ENCODE measurements around the gene VSTM2B. TPM values are rescaled to one million over a fixed set of nuclear protein-coding genes. Genes with fewer than 3 reads are reported as not detected.

The VSTM2B gene
- total and polyA plus RNA-seq, 7 donors, result 0.41 TPM; not detected in 6

DNA sequence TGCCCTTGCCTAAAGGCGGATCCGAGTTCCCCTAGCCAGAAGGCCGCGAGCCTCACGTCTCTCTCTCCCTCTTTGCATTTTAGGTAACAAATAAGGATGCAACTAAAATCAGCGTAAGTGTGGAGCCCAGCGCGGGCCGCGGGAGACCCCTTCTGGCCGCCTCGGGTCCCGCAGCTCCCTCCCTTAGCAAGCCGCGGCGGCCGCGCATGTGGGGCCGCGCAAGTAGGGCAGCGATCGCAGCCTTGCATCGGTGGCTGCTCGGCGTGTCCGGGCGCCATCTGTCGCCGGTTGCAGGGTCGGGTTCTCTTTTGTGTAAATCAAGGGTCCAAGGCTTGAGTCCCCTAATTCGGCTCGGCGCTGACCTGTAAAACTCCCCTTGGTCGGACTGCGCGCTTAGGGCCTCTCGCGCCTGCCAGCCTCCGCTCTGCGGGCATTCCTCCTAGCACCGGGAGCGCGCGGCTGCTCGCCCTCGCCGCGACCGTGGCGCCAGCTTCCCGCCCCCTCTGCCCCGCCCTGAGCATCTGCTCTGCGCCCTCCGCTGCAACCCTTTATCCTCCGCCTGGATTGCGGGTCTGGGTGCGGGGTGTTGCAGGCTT lies 2.7 kb downstream of the VSTM2B start:
- intact Hi-C loops (cut with DNase I), result loop anchor here (5.0 kb wide), 1 partner anchor 61 kb away; no protein-coding TSS in a partner anchor
- no peak overlapping the region for H3K27ac ChIP-seq
- peaks cover 49 to 100% (median 93%) of the 10 kb centered on the region in 3 donors for H3K27me3 ChIP-seq
- H3K4me1 ChIP-seq, result peaks cover 0 to 60% (median 54%) of the 10 kb centered on the region in 4 donors
- peak overlapping the region in 3 of 4 donors; percentile 13 to 39 (median 37) for H3K4me3 ChIP-seq
- peak; percentile 66 for DNase-seq
- TF ChIP-seq POLR2AphosphoS5 (IDR thresholded peaks at IDR 0.05) (no peak), EP300 (IDR thresholded peaks at IDR 0.05) (no peak), POLR2A (IDR thresholded peaks at IDR 0.05) (no peak)
- TF ChIP-seq, protein P1, sequence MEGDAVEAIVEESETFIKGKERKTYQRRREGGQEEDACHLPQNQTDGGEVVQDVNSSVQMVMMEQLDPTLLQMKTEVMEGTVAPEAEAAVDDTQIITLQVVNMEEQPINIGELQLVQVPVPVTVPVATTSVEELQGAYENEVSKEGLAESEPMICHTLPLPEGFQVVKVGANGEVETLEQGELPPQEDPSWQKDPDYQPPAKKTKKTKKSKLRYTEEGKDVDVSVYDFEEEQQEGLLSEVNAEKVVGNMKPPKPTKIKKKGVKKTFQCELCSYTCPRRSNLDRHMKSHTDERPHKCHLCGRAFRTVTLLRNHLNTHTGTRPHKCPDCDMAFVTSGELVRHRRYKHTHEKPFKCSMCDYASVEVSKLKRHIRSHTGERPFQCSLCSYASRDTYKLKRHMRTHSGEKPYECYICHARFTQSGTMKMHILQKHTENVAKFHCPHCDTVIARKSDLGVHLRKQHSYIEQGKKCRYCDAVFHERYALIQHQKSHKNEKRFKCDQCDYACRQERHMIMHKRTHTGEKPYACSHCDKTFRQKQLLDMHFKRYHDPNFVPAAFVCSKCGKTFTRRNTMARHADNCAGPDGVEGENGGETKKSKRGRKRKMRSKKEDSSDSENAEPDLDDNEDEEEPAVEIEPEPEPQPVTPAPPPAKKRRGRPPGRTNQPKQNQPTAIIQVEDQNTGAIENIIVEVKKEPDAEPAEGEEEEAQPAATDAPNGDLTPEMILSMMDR (IDR thresholded peaks at IDR 0.05), result peak; percentile 31 to 81 (median 60)
- no peaks in the 10 kb centered on the region for H3K9me3 ChIP-seq
- H3K36me3 ChIP-seq, result no peaks in the 10 kb centered on the region
- WGBS, 2 donors, result 1 to 2% methylated on average over 57 of the region's 57 CpGs

DNA sequence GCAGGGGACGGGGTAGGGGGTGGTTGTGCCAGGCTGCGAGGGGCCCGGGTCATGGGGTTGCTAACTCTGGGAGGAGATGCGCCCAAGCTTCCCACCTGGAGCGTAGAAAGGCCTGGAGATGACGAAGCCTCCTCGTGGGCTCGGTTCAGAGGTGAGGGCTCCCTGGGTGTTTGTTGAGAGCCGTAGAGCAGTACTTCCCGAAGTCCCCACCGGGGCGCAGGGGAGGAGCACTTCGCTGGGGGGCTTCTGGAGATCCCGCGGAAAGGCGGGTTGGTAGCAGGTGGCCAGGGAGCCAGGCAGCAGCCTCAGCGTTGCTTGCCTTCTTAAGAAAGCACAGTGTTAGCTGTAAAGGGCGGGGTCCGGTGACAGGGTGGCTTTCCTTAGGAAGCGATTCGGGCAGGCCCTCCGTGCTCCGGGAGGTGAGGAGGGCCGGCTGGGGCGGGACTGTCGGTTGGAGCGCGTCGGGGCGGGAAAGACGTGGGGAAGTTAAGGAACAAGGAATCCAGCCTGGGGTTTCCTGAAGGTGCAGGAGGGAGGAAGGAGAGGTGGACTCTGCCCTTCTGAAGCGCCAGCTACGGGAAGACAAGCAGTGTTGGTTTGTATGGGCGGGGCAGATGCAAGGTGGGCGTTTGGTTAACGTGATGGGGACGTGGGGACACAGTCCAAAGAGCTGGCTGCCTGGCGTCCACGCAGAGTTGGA lies 3.3 kb downstream of the VSTM2B start:
- intact Hi-C loops (cut with DNase I), result loop anchor here (5.0 kb wide), 1 partner anchor 62 kb away; no protein-coding TSS in a partner anchor
- 5 to 6% methylated on average over 39 of the region's 39 CpGs for WGBS, 2 donors

DNA sequence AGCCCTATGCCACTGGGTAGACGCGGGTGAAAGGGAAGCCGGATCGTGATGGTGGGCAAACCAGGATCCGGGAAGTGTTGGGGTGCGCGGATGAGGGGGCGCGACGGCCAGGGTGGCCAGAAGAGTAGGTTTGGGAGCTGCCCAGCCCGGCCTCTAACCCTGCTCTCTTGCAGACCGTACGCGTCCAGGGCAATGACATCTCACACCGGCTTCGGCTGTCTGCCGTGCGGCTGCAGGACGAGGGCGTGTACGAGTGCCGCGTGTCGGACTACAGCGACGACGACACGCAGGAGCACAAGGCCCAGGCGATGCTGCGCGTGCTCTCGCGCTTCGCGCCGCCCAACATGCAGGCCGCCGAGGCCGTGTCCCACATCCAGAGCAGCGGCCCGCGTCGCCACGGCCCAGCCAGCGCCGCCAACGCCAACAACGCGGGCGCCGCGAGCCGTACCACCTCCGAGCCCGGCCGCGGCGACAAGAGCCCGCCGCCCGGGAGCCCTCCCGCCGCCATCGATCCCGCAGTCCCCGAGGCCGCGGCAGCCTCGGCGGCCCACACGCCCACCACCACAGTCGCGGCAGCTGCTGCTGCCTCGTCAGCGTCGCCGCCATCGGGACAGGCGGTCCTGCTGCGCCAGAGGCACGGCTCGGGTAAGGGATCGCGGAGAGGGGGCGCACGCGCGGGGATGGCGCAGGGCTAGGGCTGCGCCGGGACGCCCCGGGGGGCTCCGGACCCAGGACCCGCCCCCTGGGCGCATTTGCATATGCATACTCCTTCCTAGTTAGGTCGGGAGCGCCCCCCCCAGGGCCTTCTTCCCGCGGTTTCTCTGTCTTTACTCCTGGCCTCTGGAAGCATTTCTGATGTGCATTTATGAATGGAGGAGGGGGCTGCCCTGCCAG lies 4.1 kb downstream of the VSTM2B start:
- 9 to 41% methylated on average over 100 of the region's 100 CpGs for WGBS, 2 donors
- TF ChIP-seq, protein P1 (IDR thresholded peaks at IDR 0.05), result no peak
- TF ChIP-seq POLR2A (IDR thresholded peaks at IDR 0.05) (no peak), EP300 (IDR thresholded peaks at IDR 0.05) (no peak), POLR2AphosphoS5 (IDR thresholded peaks at IDR 0.05) (no peak)
- peaks cover 0 to 56% (median 52%) of the 10 kb centered on the region in 4 donors for H3K4me1 ChIP-seq

More for the DNA sequence above, 3.3 kb downstream of the VSTM2B start:
- Histone ChIP-seq H3K36me3 (no peaks in the 10 kb centered on the region), H3K27me3 (peaks cover 49 to 98% (median 86%) of the 10 kb centered on the region in 3 donors), H3K9me3 (no peaks in the 10 kb centered on the region), H3K27ac (no peak overlapping the region), H3K4me1 (peaks cover 0 to 60% (median 54%) of the 10 kb centered on the region in 4 donors), H3K4me3 (peak overlapping the region in 1 of 4 donors; percentile 39)
- DNase-seq, result peak; percentile 46
- TF ChIP-seq, protein P1 (IDR thresholded peaks at IDR 0.05), result no peak
- no peak for TF ChIP-seq EP300 (IDR thresholded peaks at IDR 0.05)
- no peak for TF ChIP-seq POLR2AphosphoS5 (IDR thresholded peaks at IDR 0.05)

DNA sequence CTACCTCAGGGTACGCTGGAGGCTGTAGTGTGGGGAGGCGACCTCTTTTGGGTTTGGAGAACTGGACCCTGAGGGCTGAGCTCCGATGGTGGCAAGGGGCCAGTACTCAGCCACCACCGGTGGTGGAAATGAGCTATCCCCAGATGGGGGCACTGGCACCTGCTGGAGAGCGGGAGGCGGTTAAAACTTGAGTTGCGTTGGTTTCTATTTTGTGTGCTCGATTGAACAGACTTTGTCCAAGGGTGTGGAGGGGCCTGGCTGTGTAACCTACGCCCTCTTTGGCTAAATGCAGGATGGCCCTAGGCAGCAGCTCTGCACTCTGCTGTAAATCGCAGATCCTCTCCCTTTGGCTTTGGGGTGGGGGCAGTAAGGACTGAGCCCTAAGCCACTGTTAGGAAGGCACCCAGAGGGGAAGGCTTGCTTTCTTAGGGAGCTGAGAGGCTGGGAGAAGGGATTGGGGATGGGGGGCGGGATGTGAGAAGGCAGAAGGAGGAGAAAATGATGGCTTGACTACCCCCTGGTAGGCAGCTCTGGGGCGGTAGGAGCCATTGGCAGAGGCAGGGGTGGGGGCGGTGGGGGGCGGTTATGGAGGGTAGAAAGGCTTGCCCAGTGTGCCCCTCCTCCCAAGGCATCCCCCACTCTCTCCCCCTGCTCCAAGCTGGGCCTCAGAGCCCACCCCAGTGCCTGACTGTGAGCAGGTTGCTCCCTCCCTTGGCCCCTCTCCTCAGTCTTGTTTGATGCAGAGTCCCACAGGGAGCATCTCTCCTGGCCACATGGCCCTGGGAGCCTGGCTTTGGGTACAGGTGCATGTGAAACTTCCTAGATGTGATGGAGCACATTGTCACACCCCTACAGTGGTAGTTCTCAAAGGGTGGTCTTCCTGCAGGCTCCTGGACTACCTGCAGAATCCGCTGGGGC lies 5.0 kb downstream of the VSTM2B start:
- H3K36me3 ChIP-seq, result no peaks in the 10 kb centered on the region
- no peaks in the 10 kb centered on the region for H3K9me3 ChIP-seq
- peak; percentile 49 for DNase-seq
- no peak overlapping the region for H3K4me3 ChIP-seq
- peaks cover 0 to 47% (median 42%) of the 10 kb centered on the region in 4 donors for H3K4me1 ChIP-seq
- TF ChIP-seq EP300 (IDR thresholded peaks at IDR 0.05) (no peak), POLR2AphosphoS5 (IDR thresholded peaks at IDR 0.05) (no peak), POLR2A (IDR thresholded peaks at IDR 0.05) (no peak)
- TF ChIP-seq, protein P1 (IDR thresholded peaks at IDR 0.05), result no peak
- intact Hi-C loops (cut with DNase I), result no loop called here
- H3K27ac ChIP-seq, result no peak overlapping the region
- WGBS, 2 donors, result 25 to 28% methylated on average over 15 of the region's 15 CpGs
- peaks cover 44 to 81% (median 72%) of the 10 kb centered on the region in 3 donors for H3K27me3 ChIP-seq

More for the DNA sequence above, 4.1 kb downstream of the VSTM2B start:
- peaks cover 49 to 90% (median 82%) of the 10 kb centered on the region in 3 donors for H3K27me3 ChIP-seq
- no peaks in the 10 kb centered on the region for H3K9me3 ChIP-seq
- peak; percentile 48 for DNase-seq
- H3K27ac ChIP-seq, result no peak overlapping the region
- H3K36me3 ChIP-seq, result no peaks in the 10 kb centered on the region
- intact Hi-C loops (cut with DNase I), result loop anchor here (5.0 kb wide), 1 partner anchor 63 kb away; no protein-coding TSS in a partner anchor
- no peak overlapping the region for H3K4me3 ChIP-seq
